ENCODE results near the gene PARVB. TPM values are rescaled to one million over a fixed set of nuclear protein-coding genes. Genes with fewer than 3 reads are reported as not detected.

The PARVB gene
- total RNA-seq, 2 donors from 2014 or later = 4.5 to 11.4 TPM

- no peak overlapping the region for H3K4me3 ChIP-seq
- no peaks in the 10 kb centered on the region for H3K4me1 ChIP-seq
Observed at GRCh38 chr22:44026630-44027511, 2.8 kb downstream of the PARVB start.

GRCh38 chr22:44028091-44028490 is 4.0 kb downstream of the PARVB start:
- intact Hi-C loops (cut with DNase I) = no loop called here
- H3K4me3 ChIP-seq = no peak overlapping the region
- H3K9ac ChIP-seq (ENCODE audit: low read depth in 2 of 2, low read length in 2 of 2) = no peak overlapping the region
- TF ChIP-seq, protein P1, sequence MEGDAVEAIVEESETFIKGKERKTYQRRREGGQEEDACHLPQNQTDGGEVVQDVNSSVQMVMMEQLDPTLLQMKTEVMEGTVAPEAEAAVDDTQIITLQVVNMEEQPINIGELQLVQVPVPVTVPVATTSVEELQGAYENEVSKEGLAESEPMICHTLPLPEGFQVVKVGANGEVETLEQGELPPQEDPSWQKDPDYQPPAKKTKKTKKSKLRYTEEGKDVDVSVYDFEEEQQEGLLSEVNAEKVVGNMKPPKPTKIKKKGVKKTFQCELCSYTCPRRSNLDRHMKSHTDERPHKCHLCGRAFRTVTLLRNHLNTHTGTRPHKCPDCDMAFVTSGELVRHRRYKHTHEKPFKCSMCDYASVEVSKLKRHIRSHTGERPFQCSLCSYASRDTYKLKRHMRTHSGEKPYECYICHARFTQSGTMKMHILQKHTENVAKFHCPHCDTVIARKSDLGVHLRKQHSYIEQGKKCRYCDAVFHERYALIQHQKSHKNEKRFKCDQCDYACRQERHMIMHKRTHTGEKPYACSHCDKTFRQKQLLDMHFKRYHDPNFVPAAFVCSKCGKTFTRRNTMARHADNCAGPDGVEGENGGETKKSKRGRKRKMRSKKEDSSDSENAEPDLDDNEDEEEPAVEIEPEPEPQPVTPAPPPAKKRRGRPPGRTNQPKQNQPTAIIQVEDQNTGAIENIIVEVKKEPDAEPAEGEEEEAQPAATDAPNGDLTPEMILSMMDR (IDR thresholded peaks at IDR 0.05) = no peak
- no peak overlapping the region for H3K27ac ChIP-seq
- peaks cover 4% of the 10 kb centered on the region for H3K27me3 ChIP-seq
- no peaks in the 10 kb centered on the region for H3K4me1 ChIP-seq
- no peak for DNase-seq
- H3K36me3 ChIP-seq = no peaks in the 10 kb centered on the region
- no peaks in the 10 kb centered on the region for H3K9me3 ChIP-seq

More at GRCh38 chr22:44026630-44027511, 2.8 kb downstream of the PARVB start:
- no peaks in the 10 kb centered on the region for H3K36me3 ChIP-seq
- no peaks in the 10 kb centered on the region for H3K9me3 ChIP-seq
- intact Hi-C loops (cut with DNase I) = no loop called here
- H3K9ac ChIP-seq (ENCODE audit: low read depth in 2 of 2, low read length in 2 of 2) = peak overlapping the region; percentile 27 to 62
- peak overlapping the region; percentile 82 for H3K27ac ChIP-seq
- TF ChIP-seq, protein P1 (IDR thresholded peaks at IDR 0.05) = no peak
- peak; percentile 59 for DNase-seq
- peaks cover 4% of the 10 kb centered on the region for H3K27me3 ChIP-seq

- no peaks in the 10 kb centered on the region for H3K9me3 ChIP-seq
- TF ChIP-seq, protein P1 (IDR thresholded peaks at IDR 0.05) = no peak
- no peak for DNase-seq
- H3K9ac ChIP-seq (ENCODE audit: low read depth in 2 of 2, low read length in 2 of 2) = no peak overlapping the region
- H3K27me3 ChIP-seq = peaks cover 4% of the 10 kb centered on the region
- H3K4me3 ChIP-seq = no peak overlapping the region
- H3K4me1 ChIP-seq = no peaks in the 10 kb centered on the region
- no peaks in the 10 kb centered on the region for H3K36me3 ChIP-seq
- intact Hi-C loops (cut with DNase I) = no loop called here
- no peak overlapping the region for H3K27ac ChIP-seq
Observed at GRCh38 chr22:44029069-44029468, 5.0 kb downstream of the PARVB start.

- Histone ChIP-seq H3K4me3 (no peak overlapping the region), H3K36me3 (no peaks in the 10 kb centered on the region), H3K4me1 (no peaks in the 10 kb centered on the region), H3K9me3 (no peaks in the 10 kb centered on the region), H3K27ac (no peak overlapping the region), H3K27me3 (no peaks in the 10 kb centered on the region), H3K9ac (ENCODE audit: low read depth in 2 of 2, low read length in 2 of 2) (no peak overlapping the region)
- intact Hi-C loops (cut with DNase I) = no loop called here
- TF ChIP-seq, protein P1 (IDR thresholded peaks at IDR 0.05) = no peak
- DNase-seq = no peak
Observed at GRCh38 chr22:44030051-44030701, 6.1 kb downstream of the PARVB start.

GRCh38 chr22:44030702-44031082 is 6.6 kb downstream of the PARVB start:
- intact Hi-C loops (cut with DNase I) = no loop called here
- Histone ChIP-seq H3K9me3 (no peaks in the 10 kb centered on the region), H3K27ac (no peak overlapping the region)

More at GRCh38 chr22:44030702-44031082, 6.6 kb downstream of the PARVB start:
- H3K36me3 ChIP-seq = no peaks in the 10 kb centered on the region
- no peak overlapping the region for H3K9ac ChIP-seq (ENCODE audit: low read depth in 2 of 2, low read length in 2 of 2)
- no peaks in the 10 kb centered on the region for H3K4me1 ChIP-seq
- no peak overlapping the region for H3K4me3 ChIP-seq
- no peak for DNase-seq
- H3K27me3 ChIP-seq = no peaks in the 10 kb centered on the region
- TF ChIP-seq, protein P1 (IDR thresholded peaks at IDR 0.05) = no peak

Measured in colonic mucosa (tissue), 4 donors.